ENCODE results near the gene HTR3E.

DNA sequence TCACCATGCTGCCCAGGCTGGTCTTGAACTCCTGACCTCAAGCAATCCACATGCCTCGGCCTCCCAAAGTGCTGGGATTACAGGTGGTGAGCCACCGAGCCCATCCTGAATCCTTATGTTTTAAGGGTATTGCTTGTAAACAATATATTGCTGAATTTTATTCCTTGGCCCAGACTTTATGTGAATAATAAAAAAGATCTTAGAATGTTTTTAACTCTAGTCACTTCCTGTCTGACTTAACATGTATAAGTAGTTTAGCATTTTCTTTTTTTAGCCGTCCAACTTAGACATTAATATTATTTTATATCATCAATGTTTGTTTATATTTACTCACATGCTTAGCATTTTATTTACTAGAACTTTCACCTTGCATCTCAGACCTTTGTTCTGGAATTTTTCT is 29.1 kb downstream of the HTR3E start:
- TF ChIP-seq POLR2A (IDR thresholded peaks at IDR 0.05) (no peak), CTCF (IDR thresholded peaks at IDR 0.05 in 8 of 11, conservative IDR thresholded peaks at IDR 0.05 in 3 of 11) (no peak)

Measured in spleen (tissue), 7 donors.